ENCODE data around the gene RAPGEF6.

The RAPGEF6 gene

DNA sequence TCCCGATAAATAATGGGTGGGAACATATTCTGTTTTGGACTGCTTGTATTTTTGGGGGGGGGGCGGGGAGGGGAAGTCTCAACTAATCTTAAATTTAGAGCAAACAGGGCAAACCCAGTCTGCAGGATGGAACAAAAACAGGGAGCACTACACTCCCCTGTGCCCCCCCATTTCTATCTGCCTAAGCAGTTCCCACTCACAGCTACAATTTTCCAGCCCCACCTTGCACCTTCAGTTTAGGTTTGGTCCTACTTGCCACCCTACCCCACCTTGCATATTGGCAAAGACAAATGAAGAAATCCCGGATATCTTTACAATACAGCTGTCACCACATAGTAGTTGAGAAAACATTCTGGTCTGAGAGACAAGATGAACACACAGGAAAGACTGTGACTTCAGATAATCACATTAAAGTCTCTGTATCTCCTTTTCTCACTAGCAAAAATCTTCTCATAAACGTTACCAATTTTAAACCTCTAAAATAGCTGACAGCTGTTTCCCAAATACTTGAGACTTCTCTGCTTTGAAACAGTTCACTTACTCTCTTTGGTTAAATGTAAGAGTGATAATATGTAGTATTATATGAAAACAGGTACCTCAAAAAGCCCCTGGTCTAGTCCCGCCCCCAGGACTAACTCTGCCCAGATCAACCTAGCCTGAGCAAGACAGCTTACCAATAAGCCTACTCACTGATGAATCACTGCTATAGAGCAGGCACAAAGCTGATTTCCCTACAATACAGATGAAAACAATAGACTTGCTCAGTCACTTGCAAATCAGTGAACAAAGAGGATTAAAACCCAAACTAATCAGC lies 5.2 kb upstream of the RAPGEF6 start:
- Histone ChIP-seq H3K9me3 (ENCODE audit: control insufficient read depth in 1 of 2, low read length in 2 of 2) (no peaks in the 10 kb centered on the region), H3K27ac (ENCODE audit: low read length) (no peak overlapping the region), H3K27me3 (ENCODE audit: low read depth, low read length) (no peaks in the 10 kb centered on the region), H3K4me1 (ENCODE audit: control insufficient read depth in 1 of 2, insufficient read depth in 2 of 2, low read length in 2 of 2) (no peaks in the 10 kb centered on the region), H3K4me3 (ENCODE audit: low read depth in 1 of 2, low read length in 2 of 2) (no peak overlapping the region), H3K36me3 (ENCODE audit: control insufficient read depth in 1 of 2, insufficient read depth in 2 of 2, low read length in 2 of 2) (peaks cover 10 to 17% of the 10 kb centered on the region in 2 donors)

DNA sequence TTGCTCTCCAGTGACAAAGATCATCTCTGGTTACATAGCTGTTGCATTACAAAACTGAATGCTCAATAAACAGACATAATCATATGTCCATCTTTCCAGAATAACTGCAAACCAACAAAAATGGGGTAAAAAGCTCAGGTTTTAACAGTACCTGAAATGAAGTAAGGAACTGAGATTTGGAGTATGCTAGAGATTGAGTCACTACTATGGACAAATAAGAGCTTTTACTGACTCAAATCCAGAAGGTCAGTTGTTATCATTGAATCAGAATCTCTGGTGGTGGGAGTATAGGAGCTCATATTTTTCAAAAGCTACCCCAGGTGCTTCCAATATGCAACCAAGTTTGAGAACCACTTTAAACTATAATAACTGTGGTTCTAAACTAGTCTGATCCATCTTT lies 4.1 kb upstream of the RAPGEF6 start:
- Histone ChIP-seq H3K36me3 (ENCODE audit: control insufficient read depth in 1 of 2, insufficient read depth in 2 of 2, low read length in 2 of 2) (peaks cover 7 to 10% of the 10 kb centered on the region in 2 donors), H3K27me3 (ENCODE audit: low read depth, low read length) (no peaks in the 10 kb centered on the region), H3K4me3 (ENCODE audit: low read depth in 1 of 2, low read length in 2 of 2) (no peak overlapping the region), H3K4me1 (ENCODE audit: control insufficient read depth in 1 of 2, insufficient read depth in 2 of 2, low read length in 2 of 2) (peaks cover under 1% of the 10 kb centered on the region in 2 donors), H3K27ac (ENCODE audit: low read length) (no peak overlapping the region), H3K9me3 (ENCODE audit: control insufficient read depth in 1 of 2, low read length in 2 of 2) (no peaks in the 10 kb centered on the region)

DNA sequence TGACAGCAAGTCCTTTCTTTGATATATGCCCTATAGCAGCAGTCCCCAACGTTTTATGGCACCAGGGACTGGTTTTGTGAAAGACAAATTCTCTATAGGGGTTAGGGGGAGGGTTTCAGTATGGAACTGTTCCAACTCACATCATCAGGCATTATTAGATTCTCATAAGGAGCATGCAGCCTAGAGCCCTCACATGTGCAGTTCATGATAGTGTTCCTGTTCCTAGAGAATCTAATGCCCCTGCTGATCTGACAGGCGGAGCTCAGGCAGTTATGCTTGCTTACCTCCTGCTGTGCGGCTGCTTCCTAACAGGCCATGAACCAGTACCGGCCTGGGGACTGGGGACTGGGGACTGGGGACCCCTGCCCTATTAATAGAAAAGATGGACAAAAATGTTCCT lies 2.7 kb upstream of the RAPGEF6 start:
- H3K4me1 ChIP-seq (ENCODE audit: control insufficient read depth in 1 of 2, insufficient read depth in 2 of 2, low read length in 2 of 2): peaks cover 5 to 13% of the 10 kb centered on the region in 2 donors
- no peak overlapping the region for H3K27ac ChIP-seq (ENCODE audit: low read length)
- H3K9me3 ChIP-seq (ENCODE audit: control insufficient read depth in 1 of 2, low read length in 2 of 2): no peaks in the 10 kb centered on the region
- H3K27me3 ChIP-seq (ENCODE audit: low read depth, low read length): no peaks in the 10 kb centered on the region
- H3K4me3 ChIP-seq (ENCODE audit: low read depth in 1 of 2, low read length in 2 of 2): no peak overlapping the region
- H3K36me3 ChIP-seq (ENCODE audit: control insufficient read depth in 1 of 2, insufficient read depth in 2 of 2, low read length in 2 of 2): peaks cover 0 to 9% of the 10 kb centered on the region in 2 donors

DNA sequence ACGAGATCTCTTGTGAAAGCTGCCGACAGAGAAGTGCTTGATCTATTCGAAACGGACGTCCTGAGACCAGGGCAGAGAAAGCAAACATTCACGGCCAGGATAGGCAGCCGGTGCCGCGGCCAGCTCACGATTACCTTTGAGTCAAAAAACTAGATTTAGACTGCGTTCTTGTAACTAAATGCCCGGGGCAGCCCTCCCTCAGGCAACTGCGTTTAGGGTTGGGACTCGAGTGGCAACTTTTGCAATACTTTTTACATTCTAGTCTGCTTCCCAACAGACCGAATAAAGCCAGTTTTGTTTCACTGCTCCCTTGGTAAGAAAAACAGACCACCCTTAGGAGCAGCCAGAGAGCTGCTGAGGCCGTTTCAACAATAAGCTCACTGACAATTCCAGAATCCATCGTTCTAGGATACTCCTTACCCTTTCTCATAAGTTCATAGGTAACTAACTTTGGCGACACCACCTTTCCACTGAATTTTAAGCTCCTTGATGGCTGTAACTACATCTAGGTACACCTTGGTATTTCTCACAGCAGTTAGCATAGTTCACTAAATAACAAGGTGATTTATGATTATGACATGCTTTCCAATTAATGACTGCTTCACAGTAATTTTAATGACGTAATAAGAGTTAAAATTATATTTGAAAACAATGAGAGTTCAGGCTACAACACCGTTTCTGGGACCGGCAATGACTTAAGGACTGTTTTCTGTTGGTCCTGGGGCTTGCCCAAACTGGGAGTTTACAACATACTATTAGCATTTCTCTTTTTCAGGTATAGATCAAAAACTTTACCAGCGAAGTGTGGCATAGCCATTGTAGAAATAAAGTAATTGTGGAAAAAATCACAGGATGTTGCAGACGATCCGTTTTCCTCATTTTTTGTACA lies 899 bp upstream of the RAPGEF6 start:
- H3K4me3 ChIP-seq (ENCODE audit: low read depth in 1 of 2, low read length in 2 of 2): peak overlapping the region; percentile 90 to 91
- peak overlapping the region; percentile 99 for H3K27ac ChIP-seq (ENCODE audit: low read length)
- H3K4me1 ChIP-seq (ENCODE audit: control insufficient read depth in 1 of 2, insufficient read depth in 2 of 2, low read length in 2 of 2): peaks cover 5 to 22% of the 10 kb centered on the region in 2 donors
- H3K36me3 ChIP-seq (ENCODE audit: control insufficient read depth in 1 of 2, insufficient read depth in 2 of 2, low read length in 2 of 2): peaks cover 0 to 9% of the 10 kb centered on the region in 2 donors
- H3K27me3 ChIP-seq (ENCODE audit: low read depth, low read length): no peaks in the 10 kb centered on the region
- H3K9me3 ChIP-seq (ENCODE audit: control insufficient read depth in 1 of 2, low read length in 2 of 2): no peaks in the 10 kb centered on the region

GRCh38 chr5:131634666-131634995 lies 398 bp downstream of the RAPGEF6 start:
- no peaks in the 10 kb centered on the region for H3K27me3 ChIP-seq (ENCODE audit: low read depth, low read length)
- H3K9me3 ChIP-seq (ENCODE audit: control insufficient read depth in 1 of 2, low read length in 2 of 2): no peaks in the 10 kb centered on the region
- H3K36me3 ChIP-seq (ENCODE audit: control insufficient read depth in 1 of 2, insufficient read depth in 2 of 2, low read length in 2 of 2): peaks cover 0 to 9% of the 10 kb centered on the region in 2 donors
- peak overlapping the region; percentile 99 for H3K27ac ChIP-seq (ENCODE audit: low read length)
- peak overlapping the region; percentile 90 to 91 for H3K4me3 ChIP-seq (ENCODE audit: low read depth in 1 of 2, low read length in 2 of 2)
- H3K4me1 ChIP-seq (ENCODE audit: control insufficient read depth in 1 of 2, insufficient read depth in 2 of 2, low read length in 2 of 2): peaks cover 5 to 25% of the 10 kb centered on the region in 2 donors

- Histone ChIP-seq H3K9me3 (ENCODE audit: control insufficient read depth in 1 of 2, low read length in 2 of 2) (no peaks in the 10 kb centered on the region), H3K27me3 (ENCODE audit: low read depth, low read length) (no peaks in the 10 kb centered on the region), H3K4me1 (ENCODE audit: control insufficient read depth in 1 of 2, insufficient read depth in 2 of 2, low read length in 2 of 2) (peaks cover 5 to 25% of the 10 kb centered on the region in 2 donors), H3K27ac (ENCODE audit: low read length) (peak overlapping the region; percentile 99), H3K4me3 (ENCODE audit: low read depth in 1 of 2, low read length in 2 of 2) (peak overlapping the region; percentile 90 to 91), H3K36me3 (ENCODE audit: control insufficient read depth in 1 of 2, insufficient read depth in 2 of 2, low read length in 2 of 2) (peaks cover 0 to 9% of the 10 kb centered on the region in 2 donors)
Observed at GRCh38 chr5:131634238-131634637, 791 bp downstream of the RAPGEF6 start.

- H3K4me3 ChIP-seq (ENCODE audit: low read depth in 1 of 2, low read length in 2 of 2): peak overlapping the region; percentile 90 to 91
- H3K36me3 ChIP-seq (ENCODE audit: control insufficient read depth in 1 of 2, insufficient read depth in 2 of 2, low read length in 2 of 2): peaks cover 0 to 9% of the 10 kb centered on the region in 2 donors
- H3K4me1 ChIP-seq (ENCODE audit: control insufficient read depth in 1 of 2, insufficient read depth in 2 of 2, low read length in 2 of 2): peaks cover 5 to 25% of the 10 kb centered on the region in 2 donors
- no peaks in the 10 kb centered on the region for H3K27me3 ChIP-seq (ENCODE audit: low read depth, low read length)
- peak overlapping the region; percentile 99 for H3K27ac ChIP-seq (ENCODE audit: low read length)
- no peaks in the 10 kb centered on the region for H3K9me3 ChIP-seq (ENCODE audit: control insufficient read depth in 1 of 2, low read length in 2 of 2)
Observed at GRCh38 chr5:131633830-131634229, 1.2 kb downstream of the RAPGEF6 start.

GRCh38 chr5:131630963-131631350 lies 4.1 kb downstream of the RAPGEF6 start:
- Histone ChIP-seq H3K4me3 (ENCODE audit: low read depth in 1 of 2, low read length in 2 of 2) (no peak overlapping the region), H3K9me3 (ENCODE audit: control insufficient read depth in 1 of 2, low read length in 2 of 2) (no peaks in the 10 kb centered on the region), H3K27ac (ENCODE audit: low read length) (no peak overlapping the region), H3K4me1 (ENCODE audit: control insufficient read depth in 1 of 2, insufficient read depth in 2 of 2, low read length in 2 of 2) (peaks cover 5 to 25% of the 10 kb centered on the region in 2 donors), H3K27me3 (ENCODE audit: low read depth, low read length) (no peaks in the 10 kb centered on the region), H3K36me3 (ENCODE audit: control insufficient read depth in 1 of 2, insufficient read depth in 2 of 2, low read length in 2 of 2) (peaks cover 0 to 8% of the 10 kb centered on the region in 2 donors)

GRCh38 chr5:131630208-131630962 lies 4.6 kb downstream of the RAPGEF6 start:
- Histone ChIP-seq H3K4me1 (ENCODE audit: control insufficient read depth in 1 of 2, insufficient read depth in 2 of 2, low read length in 2 of 2) (peaks cover 5 to 25% of the 10 kb centered on the region in 2 donors), H3K27ac (ENCODE audit: low read length) (no peak overlapping the region), H3K4me3 (ENCODE audit: low read depth in 1 of 2, low read length in 2 of 2) (no peak overlapping the region)

DNA sequence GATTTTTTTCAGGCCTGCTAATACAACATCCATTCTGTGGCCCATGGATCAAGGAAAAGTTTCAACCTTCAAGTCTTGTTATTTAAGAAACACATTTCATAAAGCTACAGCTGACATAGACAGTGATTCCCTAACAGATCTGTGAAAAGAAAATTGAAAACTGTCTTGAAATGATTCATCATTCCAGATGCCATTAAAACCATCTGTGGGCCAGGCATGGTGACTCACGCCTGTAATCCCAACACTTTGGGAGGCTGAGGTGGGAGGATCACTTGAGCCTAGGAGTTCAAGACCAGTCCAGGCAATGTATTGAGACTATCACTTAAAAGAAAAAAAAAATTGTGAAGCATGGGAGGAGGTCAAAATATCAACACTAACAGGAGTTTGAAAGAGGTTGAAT lies 6.0 kb downstream of the RAPGEF6 start:
- Histone ChIP-seq H3K27ac (ENCODE audit: low read length) (no peak overlapping the region), H3K4me1 (ENCODE audit: control insufficient read depth in 1 of 2, insufficient read depth in 2 of 2, low read length in 2 of 2) (peaks cover 2 to 22% of the 10 kb centered on the region in 2 donors)

More at GRCh38 chr5:131630208-131630962, 4.6 kb downstream of the RAPGEF6 start:
- no peaks in the 10 kb centered on the region for H3K9me3 ChIP-seq (ENCODE audit: control insufficient read depth in 1 of 2, low read length in 2 of 2)
- H3K36me3 ChIP-seq (ENCODE audit: control insufficient read depth in 1 of 2, insufficient read depth in 2 of 2, low read length in 2 of 2): peaks cover 0 to 3% of the 10 kb centered on the region in 2 donors
- H3K27me3 ChIP-seq (ENCODE audit: low read depth, low read length): no peaks in the 10 kb centered on the region

More for the DNA sequence above, 6.0 kb downstream of the RAPGEF6 start:
- Histone ChIP-seq H3K27me3 (ENCODE audit: low read depth, low read length) (no peaks in the 10 kb centered on the region), H3K9me3 (ENCODE audit: control insufficient read depth in 1 of 2, low read length in 2 of 2) (no peaks in the 10 kb centered on the region), H3K4me3 (ENCODE audit: low read depth in 1 of 2, low read length in 2 of 2) (no peak overlapping the region), H3K36me3 (ENCODE audit: control insufficient read depth in 1 of 2, insufficient read depth in 2 of 2, low read length in 2 of 2) (no peaks in the 10 kb centered on the region)

Data from muscle layer of duodenum (tissue), 2 donors.